Fibroblast of pulmonary artery (primary cell): Measurements from ENCODE around the gene SMARCD3.

Source experiments
- DNase-seq: peaks from one replicate; pipeline ENCODE4 v3.0.0-alpha.2; 2010; ENCODE audit warnings: low read depth
- H3K4me3 ChIP-seq: replicated peaks from 2 replicates; pipeline ENCODE4 v1.5.1; 2011; ENCODE audit warnings: low read depth, mild to moderate bottlenecking, control low read depth, low read length, moderate library complexity
- TF ChIP-seq, protein P1 (sequence below): IDR thresholded peaks from 2 replicates; pipeline ENCODE4 v1.5.1; 2011; ENCODE audit warnings: mild to moderate bottlenecking, control low read depth, low read length, inconsistent platforms; ENCODE audit errors: missing control alignments

The SMARCD3 gene

GRCh38 chr7:151193203-151193978 is 55.1 kb downstream of the SMARCD3 start:
- TF ChIP-seq, protein P1, sequence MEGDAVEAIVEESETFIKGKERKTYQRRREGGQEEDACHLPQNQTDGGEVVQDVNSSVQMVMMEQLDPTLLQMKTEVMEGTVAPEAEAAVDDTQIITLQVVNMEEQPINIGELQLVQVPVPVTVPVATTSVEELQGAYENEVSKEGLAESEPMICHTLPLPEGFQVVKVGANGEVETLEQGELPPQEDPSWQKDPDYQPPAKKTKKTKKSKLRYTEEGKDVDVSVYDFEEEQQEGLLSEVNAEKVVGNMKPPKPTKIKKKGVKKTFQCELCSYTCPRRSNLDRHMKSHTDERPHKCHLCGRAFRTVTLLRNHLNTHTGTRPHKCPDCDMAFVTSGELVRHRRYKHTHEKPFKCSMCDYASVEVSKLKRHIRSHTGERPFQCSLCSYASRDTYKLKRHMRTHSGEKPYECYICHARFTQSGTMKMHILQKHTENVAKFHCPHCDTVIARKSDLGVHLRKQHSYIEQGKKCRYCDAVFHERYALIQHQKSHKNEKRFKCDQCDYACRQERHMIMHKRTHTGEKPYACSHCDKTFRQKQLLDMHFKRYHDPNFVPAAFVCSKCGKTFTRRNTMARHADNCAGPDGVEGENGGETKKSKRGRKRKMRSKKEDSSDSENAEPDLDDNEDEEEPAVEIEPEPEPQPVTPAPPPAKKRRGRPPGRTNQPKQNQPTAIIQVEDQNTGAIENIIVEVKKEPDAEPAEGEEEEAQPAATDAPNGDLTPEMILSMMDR: no peak
- DNase-seq: no peak
- H3K4me3 ChIP-seq: no peak overlapping the region

GRCh38 chr7:151192002-151192539 is 56.4 kb downstream of the SMARCD3 start:
- no peak overlapping the region for H3K4me3 ChIP-seq
- TF ChIP-seq, protein P1: no peak
- no peak for DNase-seq

GRCh38 chr7:151191544-151191943 is 57.0 kb downstream of the SMARCD3 start:
- DNase-seq: no peak
- TF ChIP-seq, protein P1: no peak
- H3K4me3 ChIP-seq: no peak overlapping the region

DNA sequence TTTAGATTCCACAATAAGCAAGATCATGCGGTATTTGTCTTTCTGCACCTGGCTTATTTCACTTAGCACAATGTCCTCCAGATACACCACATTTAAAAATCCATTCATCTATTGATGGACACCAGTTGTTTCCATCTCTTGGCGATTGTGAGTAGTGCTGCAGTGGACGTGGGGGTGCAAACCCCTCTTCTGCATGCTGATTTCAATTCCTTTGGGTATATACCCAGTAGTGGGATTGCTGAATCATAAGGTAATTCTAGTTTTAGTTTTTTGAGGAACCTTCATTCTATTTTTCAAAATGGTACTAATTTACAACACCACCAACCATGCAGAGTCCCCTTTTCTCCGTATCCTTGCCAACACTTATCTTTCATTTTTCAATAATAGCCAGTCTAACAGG is 59.5 kb downstream of the SMARCD3 start:
- no peak overlapping the region for H3K4me3 ChIP-seq
- no peak for DNase-seq
- TF ChIP-seq, protein P1: no peak
